BLaER1 (cell line): ENCODE data around the gene DCAF16.

ENCODE experiments used
- H3K27ac ChIP-seq: shearing (Covaris generic); formaldehyde crosslinking; 2 replicates; pipeline ENCODE4 v1.8.1; 2022
- H3K27me3 ChIP-seq: shearing (Covaris generic); formaldehyde crosslinking; 2 replicates; pipeline ENCODE4 v1.8.1; 2022
- H3K36me3 ChIP-seq: shearing (Covaris generic); formaldehyde crosslinking; 2 replicates; pipeline ENCODE4 v1.8.1; 2022
- H3K4me1 ChIP-seq: shearing (Covaris generic); formaldehyde crosslinking; 2 replicates; pipeline ENCODE4 v1.8.1; 2022
- H3K4me2 ChIP-seq: shearing (Covaris generic); formaldehyde crosslinking; 2 replicates; pipeline ENCODE4 v1.8.1; 2022
- H3K4me3 ChIP-seq: shearing (Covaris generic); formaldehyde crosslinking; 2 replicates; pipeline ENCODE4 v1.8.1; 2022
- H3K9ac ChIP-seq: shearing (Covaris generic); formaldehyde crosslinking; 2 replicates; pipeline ENCODE4 v1.8.1; 2022
- H3K9me3 ChIP-seq: shearing (Covaris generic); formaldehyde crosslinking; 2 replicates; pipeline ENCODE4 v1.8.1; 2022
- H4K20me1 ChIP-seq: shearing (Covaris generic); formaldehyde crosslinking; 2 replicates; pipeline ENCODE4 v1.8.1; 2022
- Cebpa-rat ChIP-seq: shearing (Covaris generic); IDR thresholded peaks from 2 replicates; pipeline ENCODE4 v1.8.1; 2022

Gene DCAF16

GRCh38 chr4:17787315-17787714 is 23.2 kb downstream of the DCAF16 start:
- no peaks in the 10 kb centered on the region for H4K20me1 ChIP-seq
- no peak for TF ChIP-seq Cebpa-rat
- peak overlapping the region; percentile 25 for H3K4me2 ChIP-seq
- peaks cover 18% of the 10 kb centered on the region for H3K4me1 ChIP-seq
- H3K36me3 ChIP-seq, result peaks cover 20% of the 10 kb centered on the region
- no peak overlapping the region for H3K27ac ChIP-seq
- no peak overlapping the region for H3K4me3 ChIP-seq
- no peaks in the 10 kb centered on the region for H3K27me3 ChIP-seq
- no peak overlapping the region for H3K9ac ChIP-seq
- peaks cover 8% of the 10 kb centered on the region; the same call in 1 of the 2 replicates for H3K9me3 ChIP-seq

- H3K4me1 ChIP-seq, result peaks cover 18% of the 10 kb centered on the region
- H3K9ac ChIP-seq, result no peak overlapping the region
- H3K27ac ChIP-seq, result no peak overlapping the region
- peaks cover 13% of the 10 kb centered on the region for H3K36me3 ChIP-seq
- H3K27me3 ChIP-seq, result no peaks in the 10 kb centered on the region
- H3K9me3 ChIP-seq, result peaks cover 8% of the 10 kb centered on the region
- no peak for TF ChIP-seq Cebpa-rat
- H3K4me2 ChIP-seq, result peak overlapping the region; percentile 25
- H3K4me3 ChIP-seq, result no peak overlapping the region
- no peaks in the 10 kb centered on the region for H4K20me1 ChIP-seq
Observed at GRCh38 chr4:17786567-17786966, 24.0 kb downstream of the DCAF16 start.

GRCh38 chr4:17785858-17786257 is 24.7 kb downstream of the DCAF16 start:
- H3K36me3 ChIP-seq, result peaks cover 9% of the 10 kb centered on the region; the same call in 1 of the 2 replicates
- no peak overlapping the region for H3K9ac ChIP-seq
- peaks cover 14% of the 10 kb centered on the region for H3K9me3 ChIP-seq
- TF ChIP-seq Cebpa-rat, result no peak
- H4K20me1 ChIP-seq, result no peaks in the 10 kb centered on the region
- H3K4me1 ChIP-seq, result peaks cover 18% of the 10 kb centered on the region
- no peaks in the 10 kb centered on the region for H3K27me3 ChIP-seq
- no peak overlapping the region for H3K27ac ChIP-seq
- no peak overlapping the region for H3K4me2 ChIP-seq
- no peak overlapping the region for H3K4me3 ChIP-seq

GRCh38 chr4:17781300-17782287 is 29.0 kb downstream of the DCAF16 start, which contains the start of gene FAM184B:
Gene FAM184B (minus strand): TSS chr4:17781621. CDS start chr4:17781299, 322 bp downstream.
- no peaks in the 10 kb centered on the region for H4K20me1 ChIP-seq
- no peak within 1 kb of the TSS for H3K9ac ChIP-seq
- TF ChIP-seq Cebpa-rat, result no peak
- no peak within 1 kb of the TSS for H3K4me3 ChIP-seq
- no peak within 1 kb of the TSS for H3K27ac ChIP-seq
- peaks cover 7% of the 10 kb centered on the region for H3K4me1 ChIP-seq
- no peak within 1 kb of the TSS for H3K4me2 ChIP-seq
- H3K9me3 ChIP-seq, result peaks cover 14% of the 10 kb centered on the region
- no peaks in the 10 kb centered on the region for H3K36me3 ChIP-seq
- no peaks in the 10 kb centered on the region for H3K27me3 ChIP-seq

- Histone ChIP-seq H3K27me3 (no peaks in the 10 kb centered on the region), H3K27ac (no peak overlapping the region), H3K4me2 (no peak overlapping the region), H3K36me3 (no peaks in the 10 kb centered on the region), H3K4me1 (no peaks in the 10 kb centered on the region), H3K4me3 (no peak overlapping the region), H3K9ac (no peak overlapping the region), H4K20me1 (no peaks in the 10 kb centered on the region), H3K9me3 (peaks cover 14% of the 10 kb centered on the region)
- TF ChIP-seq Cebpa-rat, result no peak
Observed at GRCh38 chr4:17780501-17781299, 29.9 kb downstream of the DCAF16 start.

GRCh38 chr4:17778431-17778830 is 32.1 kb downstream of the DCAF16 start:
- TF ChIP-seq Cebpa-rat, result no peak
- H3K4me2 ChIP-seq, result no peak overlapping the region
- H4K20me1 ChIP-seq, result no peaks in the 10 kb centered on the region
- H3K27me3 ChIP-seq, result no peaks in the 10 kb centered on the region
- no peak overlapping the region for H3K4me3 ChIP-seq
- H3K9ac ChIP-seq, result no peak overlapping the region
- H3K36me3 ChIP-seq, result no peaks in the 10 kb centered on the region
- no peaks in the 10 kb centered on the region for H3K4me1 ChIP-seq
- H3K27ac ChIP-seq, result no peak overlapping the region
- H3K9me3 ChIP-seq, result peaks cover 14% of the 10 kb centered on the region

- Histone ChIP-seq H4K20me1 (no peaks in the 10 kb centered on the region), H3K4me3 (no peak overlapping the region), H3K27ac (no peak overlapping the region), H3K36me3 (no peaks in the 10 kb centered on the region), H3K9ac (no peak overlapping the region), H3K9me3 (no peaks in the 10 kb centered on the region), H3K4me2 (no peak overlapping the region), H3K4me1 (no peaks in the 10 kb centered on the region), H3K27me3 (no peaks in the 10 kb centered on the region)
- TF ChIP-seq Cebpa-rat, result no peak
Observed at GRCh38 chr4:17773135-17773698, 37.3 kb downstream of the DCAF16 start.

GRCh38 chr4:17771284-17771908 is 39.2 kb downstream of the DCAF16 start:
- Histone ChIP-seq H3K4me2 (no peak overlapping the region), H3K27me3 (no peaks in the 10 kb centered on the region)

GRCh38 chr4:17770845-17771244 is 39.7 kb downstream of the DCAF16 start:
- no peaks in the 10 kb centered on the region for H4K20me1 ChIP-seq
- H3K4me3 ChIP-seq, result no peak overlapping the region
- H3K9ac ChIP-seq, result no peak overlapping the region
- no peaks in the 10 kb centered on the region for H3K27me3 ChIP-seq
- H3K4me2 ChIP-seq, result no peak overlapping the region
- TF ChIP-seq Cebpa-rat, result no peak
- H3K36me3 ChIP-seq, result no peaks in the 10 kb centered on the region
- peaks cover 14% of the 10 kb centered on the region for H3K9me3 ChIP-seq
- no peak overlapping the region for H3K27ac ChIP-seq
- H3K4me1 ChIP-seq, result no peaks in the 10 kb centered on the region

More at GRCh38 chr4:17771284-17771908, 39.2 kb downstream of the DCAF16 start:
- H3K36me3 ChIP-seq, result no peaks in the 10 kb centered on the region
- no peak for TF ChIP-seq Cebpa-rat
- H4K20me1 ChIP-seq, result no peaks in the 10 kb centered on the region
- peaks cover 9% of the 10 kb centered on the region for H3K9me3 ChIP-seq
- H3K9ac ChIP-seq, result no peak overlapping the region
- no peak overlapping the region for H3K4me3 ChIP-seq
- no peaks in the 10 kb centered on the region for H3K4me1 ChIP-seq
- H3K27ac ChIP-seq, result no peak overlapping the region
